Lower leg skin (tissue), 3 donors: ENCODE results near the gene XK.

ENCODE experiments used
- CTCF ChIP-seq, 3 donors: fragments of 450-650 bp; IDR thresholded peaks; one replicate each; pipeline ENCODE4 v1.5.1; 2016; ENCODE audit warnings: antibody characterized with exemption in 3 of 3, mild to moderate bottlenecking in 3 of 3, moderate library complexity in 2 of 3
- POLR2A ChIP-seq, 2 donors: fragments of 450-650 bp; IDR thresholded peaks; one replicate each; pipeline ENCODE4 v1.6.1; 2016 to 2017; ENCODE audit warnings: antibody characterized with exemption in 2 of 2, mild to moderate bottlenecking in 1 of 2, moderate library complexity in 1 of 2

GRCh38 chrX:37684973-37685372 is 618 bp upstream of the XK start:
- TF ChIP-seq POLR2A (IDR thresholded peaks at IDR 0.05) (no peak), CTCF (IDR thresholded peaks at IDR 0.05) (no peak)
